Stomach smooth muscle (tissue), 2 donors: ENCODE measurements around the gene P3H4.
"Not testable (repeated sequence)": the region's sequence is repeated elsewhere in the genome, so short reads cannot be mapped to it uniquely, and the experiment has no call there.

Experiments used
- H3K27ac ChIP-seq: one replicate; pipeline ENCODE4 v1.7.0; 2013; ENCODE audit warnings: mild to moderate bottlenecking, low read length, inconsistent platforms
- H3K27me3 ChIP-seq, 2 donors: one replicate each; pipeline ENCODE4 v1.7.0; 2013; ENCODE audit warnings: low read length in 2 of 2; ENCODE audit not compliant: insufficient read depth in 2 of 2, control insufficient read depth in 1 of 2
- H3K36me3 ChIP-seq, 2 donors: one replicate each; pipeline ENCODE4 v1.7.0; 2013; ENCODE audit warnings: low read length in 2 of 2; ENCODE audit not compliant: control insufficient read depth in 2 of 2, insufficient read depth in 2 of 2
- H3K4me1 ChIP-seq: one replicate; pipeline ENCODE4 v1.7.0; 2013; ENCODE audit warnings: low read length; ENCODE audit not compliant: control insufficient read depth, insufficient read depth
- H3K4me3 ChIP-seq, 2 donors: one replicate each; pipeline ENCODE4 v1.7.0; 2013; ENCODE audit warnings: low read length in 2 of 2
- H3K9ac ChIP-seq, 2 donors: one replicate each; pipeline ENCODE4 v1.7.0; 2013; ENCODE audit warnings: low read length in 2 of 2, mild to moderate bottlenecking in 1 of 2
- H3K9me3 ChIP-seq, 2 donors: one replicate each; pipeline ENCODE4 v1.7.0; 2013; ENCODE audit warnings: low read length in 2 of 2; ENCODE audit not compliant: control insufficient read depth in 2 of 2
- donor health status: healthy.
- donor health status: Pancreatic carcinoma.

P3H4 gene

DNA sequence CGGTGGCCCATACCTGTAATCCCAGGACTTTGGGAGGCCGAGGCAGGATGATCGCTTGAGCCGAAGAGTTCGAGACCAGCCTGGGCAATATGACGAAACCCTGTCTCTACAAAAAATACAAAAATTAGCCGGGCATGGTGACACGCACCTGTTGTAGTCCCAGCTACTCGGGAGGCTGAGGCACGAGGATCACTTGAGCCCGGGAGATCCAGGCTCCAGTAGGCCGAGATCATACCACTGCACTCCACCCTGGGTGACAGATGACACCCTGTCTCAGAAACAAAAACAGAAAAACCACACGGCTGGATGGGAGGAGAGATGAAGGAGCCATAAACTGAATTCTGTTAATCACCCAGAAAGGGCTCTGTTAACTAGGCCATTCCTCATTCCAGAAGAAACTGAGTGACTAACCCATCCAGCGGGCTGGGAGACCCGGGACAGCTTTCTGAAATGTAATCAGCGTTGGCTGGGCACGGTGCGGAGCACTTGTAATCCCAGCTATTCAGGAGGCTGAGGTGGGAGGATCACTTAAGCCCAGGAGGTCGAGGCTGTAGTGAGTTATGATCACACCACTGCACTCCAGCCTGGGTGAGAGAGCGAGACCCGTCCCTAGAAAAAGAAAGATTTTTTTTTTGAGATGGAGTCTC, 24.9 kb upstream of the P3H4 start:
- H3K27ac ChIP-seq = no peak overlapping the region
- peaks cover 9% of the 10 kb centered on the region for H3K4me1 ChIP-seq
- H3K4me3 ChIP-seq = peak overlapping the region; percentile 41 to 82
- no peaks in the 10 kb centered on the region for H3K27me3 ChIP-seq
- H3K36me3 ChIP-seq = peaks cover 2 to 4% of the 10 kb centered on the region in 2 donors
- H3K9me3 ChIP-seq = no peaks in the 10 kb centered on the region
- peak overlapping the region in 1 of 2 donors; percentile 79 for H3K9ac ChIP-seq

DNA sequence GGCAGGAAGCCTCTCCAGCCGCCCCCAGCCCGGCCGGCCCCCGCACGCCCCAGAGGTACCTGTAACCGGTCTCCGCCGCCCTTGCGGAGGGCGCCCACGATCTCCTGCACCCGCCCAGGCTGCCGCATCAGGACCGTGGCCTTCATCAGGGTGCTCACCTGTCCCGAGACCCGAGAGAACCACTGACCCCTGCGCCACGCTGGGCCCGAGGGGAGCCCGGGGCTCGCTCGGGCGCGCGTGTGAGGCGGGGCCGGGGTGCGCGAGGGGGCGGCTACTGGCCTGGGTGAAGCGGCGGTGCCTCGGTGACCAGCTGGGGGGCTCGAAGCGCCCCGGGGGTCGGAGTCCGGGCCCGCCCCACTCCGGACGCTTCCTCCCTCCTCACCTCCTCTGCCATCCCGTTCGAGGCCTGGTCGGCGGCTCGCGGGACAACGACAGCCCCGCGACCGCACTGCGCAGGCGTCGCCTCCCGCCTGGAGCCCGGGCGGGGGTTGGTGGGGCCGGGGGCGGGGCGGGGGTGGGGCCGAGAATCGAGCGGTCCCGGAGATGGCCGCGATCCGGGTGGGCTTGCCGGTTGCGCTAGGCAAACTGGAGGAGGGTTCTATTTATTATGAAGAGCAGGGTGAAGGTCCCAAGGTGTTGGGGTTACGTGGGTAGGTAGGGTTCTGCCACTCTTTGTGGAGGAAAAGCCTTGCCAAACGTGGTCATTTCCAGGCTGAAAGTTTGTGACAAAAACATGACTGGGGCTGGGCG, 24.2 kb upstream of the P3H4 start, which contains the start of gene NT5C3B:
TSS of gene NT5C3B (minus strand) at position 433 of the 750 bp plus-strand sequence. CDS start at position 394, 39 bp downstream.
- no peaks in the 10 kb centered on the region for H3K9me3 ChIP-seq

DNA sequence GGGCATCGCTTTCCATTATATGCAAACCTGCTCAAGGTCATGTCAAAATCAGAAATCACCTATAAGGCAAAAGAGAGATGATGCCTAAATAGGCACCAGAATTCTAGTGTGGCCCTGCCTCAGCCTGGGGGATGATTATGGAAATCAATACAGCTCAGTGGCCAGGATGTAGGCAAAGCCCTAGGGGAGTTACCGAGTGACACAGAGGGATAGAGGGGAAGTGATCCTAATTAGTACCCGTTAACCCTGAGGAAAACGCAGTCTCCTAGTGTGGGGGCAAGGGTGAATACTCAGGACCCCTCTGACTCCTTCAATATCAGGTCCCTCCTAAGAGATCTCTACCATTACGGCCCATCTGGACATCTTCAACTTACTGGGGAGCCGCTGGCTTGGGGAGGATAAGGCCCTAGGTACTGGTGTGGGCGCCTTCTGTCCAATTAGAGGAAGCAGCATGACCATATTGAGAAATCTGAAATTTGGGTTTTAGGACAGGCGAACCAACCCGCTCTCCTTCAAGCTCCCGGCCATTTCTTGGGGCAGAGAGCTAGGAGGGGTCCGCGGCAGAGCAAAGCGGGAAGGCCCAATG, 23.6 kb upstream of the P3H4 start:
- Histone ChIP-seq H3K4me3 (peak overlapping the region; percentile 82 to 83), H3K36me3 (peaks cover 12 to 15% of the 10 kb centered on the region in 2 donors), H3K9ac (peak overlapping the region; percentile 76 to 87), H3K27me3 (no peaks in the 10 kb centered on the region), H3K9me3 (no peaks in the 10 kb centered on the region), H3K27ac (peak overlapping the region; percentile 75), H3K4me1 (peaks cover 9% of the 10 kb centered on the region)

More for the DNA sequence above, 24.2 kb upstream of the P3H4 start, which contains the start of gene NT5C3B:
- H3K27ac ChIP-seq = peak within 1 kb of the TSS; percentile 75
- no peaks in the 10 kb centered on the region for H3K27me3 ChIP-seq
- H3K9ac ChIP-seq = peak within 1 kb of the TSS; percentile 79 to 87
- H3K4me3 ChIP-seq = peak within 1 kb of the TSS; percentile 82 to 83
- peaks cover 7 to 10% of the 10 kb centered on the region in 2 donors for H3K36me3 ChIP-seq
- H3K4me1 ChIP-seq = peaks cover 9% of the 10 kb centered on the region

DNA sequence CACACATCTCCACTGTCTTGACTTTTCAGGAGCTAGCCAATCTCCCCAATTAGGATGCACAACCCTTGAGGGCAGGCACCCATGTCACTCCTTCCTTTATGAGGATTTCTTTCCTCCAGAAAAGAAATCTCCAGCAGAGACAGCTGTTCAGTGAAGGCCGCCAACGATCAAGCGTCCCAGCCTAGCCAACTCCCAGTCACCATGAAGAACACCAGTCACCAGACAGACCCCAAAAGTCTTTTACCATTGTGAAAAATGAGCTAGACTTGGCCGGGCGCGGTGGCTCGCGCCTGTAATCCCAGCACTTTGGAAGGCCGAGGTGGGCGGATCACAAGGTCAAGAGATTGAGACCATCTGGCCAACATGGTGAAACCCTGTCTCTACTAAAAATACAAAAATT, 18.2 kb upstream of the P3H4 start:
- H3K27me3 ChIP-seq = not testable (repeated sequence)
- peaks cover 39 to 47% of the 10 kb centered on the region in 2 donors for H3K36me3 ChIP-seq

DNA sequence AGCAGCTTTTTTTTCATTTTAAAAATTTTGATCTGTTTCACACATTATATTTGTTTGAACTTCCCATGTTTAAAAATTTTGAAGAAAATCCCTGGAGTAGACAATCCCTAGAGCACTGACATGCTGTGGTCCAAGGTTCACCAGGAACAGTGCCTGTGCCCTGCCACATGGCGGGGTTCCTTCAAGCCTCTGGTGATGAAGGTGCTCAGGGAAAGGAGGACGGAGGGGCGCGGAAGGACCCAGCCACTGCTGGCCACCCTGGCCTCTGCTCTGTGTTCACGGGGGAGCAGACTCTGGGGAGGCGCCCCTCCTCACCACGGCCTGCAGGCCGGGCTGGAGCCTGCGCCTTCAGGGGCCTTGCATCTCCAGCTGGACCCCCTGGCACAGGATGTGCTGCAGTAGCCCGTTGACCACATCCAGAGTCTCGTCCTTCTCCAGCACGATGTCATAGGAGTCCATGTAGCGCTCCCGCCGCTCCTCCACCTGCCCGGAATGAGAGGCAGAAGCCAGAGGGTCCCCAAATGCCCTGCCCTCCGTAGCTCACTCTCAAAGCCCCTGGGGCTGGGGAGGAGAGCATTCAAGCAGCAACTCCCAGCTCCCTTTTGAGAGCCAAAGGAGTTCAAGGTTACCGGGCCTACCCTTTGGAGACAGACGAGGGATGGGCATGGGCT, 13.6 kb upstream of the P3H4 start:
- Histone ChIP-seq H3K9me3 (no peaks in the 10 kb centered on the region), H3K9ac (no peak overlapping the region), H3K4me3 (no peak overlapping the region), H3K27ac (no peak overlapping the region), H3K36me3 (peaks cover 35% of the 10 kb centered on the region in 2 donors), H3K27me3 (no peaks in the 10 kb centered on the region), H3K4me1 (peaks cover 6% of the 10 kb centered on the region)

More for the DNA sequence above, 18.2 kb upstream of the P3H4 start:
- not testable (repeated sequence) for H3K4me3 ChIP-seq, H3K4me1 ChIP-seq, H3K27ac ChIP-seq, H3K9me3 ChIP-seq, H3K9ac ChIP-seq

DNA sequence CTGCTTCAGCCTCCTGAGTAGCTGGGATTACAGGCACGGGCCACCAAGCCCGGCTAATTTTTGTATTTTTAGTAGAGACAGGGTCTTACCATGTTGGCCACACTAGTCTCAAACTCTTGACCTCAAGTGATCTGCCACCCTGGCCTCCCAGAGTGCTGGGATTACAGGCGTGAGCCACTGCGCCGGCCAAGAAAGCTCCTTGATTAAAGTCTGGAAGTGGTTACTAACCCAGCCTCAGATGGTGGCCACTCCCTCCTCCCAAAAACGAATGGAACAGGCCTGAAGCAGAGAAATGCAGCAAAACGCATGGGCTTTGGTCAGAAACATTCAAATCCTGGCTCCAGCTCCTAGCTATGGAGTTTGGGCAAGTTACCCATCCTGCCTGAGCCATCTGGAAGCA, 12.3 kb upstream of the P3H4 start:
- Histone ChIP-seq H3K9ac (no peak overlapping the region), H3K9me3 (no peaks in the 10 kb centered on the region), H3K4me1 (peaks cover 6% of the 10 kb centered on the region), H3K27ac (no peak overlapping the region), H3K36me3 (peaks cover 26% of the 10 kb centered on the region in 2 donors), H3K27me3 (no peaks in the 10 kb centered on the region), H3K4me3 (no peak overlapping the region)

DNA sequence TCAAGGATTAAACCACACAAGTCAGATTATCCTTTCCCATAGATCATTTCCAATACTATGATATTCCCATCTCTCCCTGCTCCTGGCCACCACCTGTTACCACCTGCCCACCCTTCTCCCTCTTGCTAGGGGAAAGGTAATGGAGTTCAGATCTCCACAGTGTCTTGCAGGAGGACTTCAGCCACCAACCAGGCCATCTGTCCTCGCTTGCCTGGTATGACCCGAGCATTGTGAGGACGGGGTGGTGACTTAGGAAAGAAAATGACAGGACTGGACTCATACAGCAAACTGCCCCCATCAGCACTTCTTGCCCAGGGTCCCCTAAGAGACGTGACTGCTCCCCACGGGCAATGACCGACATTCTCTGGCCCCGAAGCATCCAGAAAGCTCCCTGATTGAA, 11.8 kb upstream of the P3H4 start:
- Histone ChIP-seq H3K9me3 (no peaks in the 10 kb centered on the region), H3K9ac (no peak overlapping the region), H3K36me3 (peaks cover 22 to 23% of the 10 kb centered on the region in 2 donors), H3K4me1 (peaks cover 6% of the 10 kb centered on the region), H3K27ac (no peak overlapping the region), H3K27me3 (no peaks in the 10 kb centered on the region), H3K4me3 (no peak overlapping the region)

DNA sequence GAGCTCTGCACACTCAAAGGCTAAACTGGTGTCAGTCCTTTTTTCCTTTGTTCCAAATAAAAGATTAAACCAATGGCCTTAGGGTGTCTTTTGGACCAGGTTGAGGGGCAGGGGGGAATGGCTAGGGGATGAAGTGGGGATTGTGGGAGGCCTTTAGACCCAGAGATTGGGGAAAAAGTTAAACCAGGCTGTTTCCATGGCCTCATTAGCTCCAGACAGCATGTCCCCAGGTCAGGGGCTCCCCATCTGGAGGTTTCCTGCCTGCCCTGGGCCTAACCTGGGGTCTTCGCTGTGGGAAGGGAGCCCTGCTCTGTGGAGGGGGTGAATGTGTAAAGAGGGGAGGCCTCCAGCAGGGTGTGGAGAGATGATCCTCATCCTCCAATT, 11.4 kb upstream of the P3H4 start:
- Histone ChIP-seq H3K27ac (no peak overlapping the region), H3K27me3 (no peaks in the 10 kb centered on the region), H3K36me3 (peaks cover 20 to 22% of the 10 kb centered on the region in 2 donors), H3K9ac (no peak overlapping the region), H3K4me3 (no peak overlapping the region), H3K9me3 (no peaks in the 10 kb centered on the region), H3K4me1 (peaks cover 6% of the 10 kb centered on the region)

DNA sequence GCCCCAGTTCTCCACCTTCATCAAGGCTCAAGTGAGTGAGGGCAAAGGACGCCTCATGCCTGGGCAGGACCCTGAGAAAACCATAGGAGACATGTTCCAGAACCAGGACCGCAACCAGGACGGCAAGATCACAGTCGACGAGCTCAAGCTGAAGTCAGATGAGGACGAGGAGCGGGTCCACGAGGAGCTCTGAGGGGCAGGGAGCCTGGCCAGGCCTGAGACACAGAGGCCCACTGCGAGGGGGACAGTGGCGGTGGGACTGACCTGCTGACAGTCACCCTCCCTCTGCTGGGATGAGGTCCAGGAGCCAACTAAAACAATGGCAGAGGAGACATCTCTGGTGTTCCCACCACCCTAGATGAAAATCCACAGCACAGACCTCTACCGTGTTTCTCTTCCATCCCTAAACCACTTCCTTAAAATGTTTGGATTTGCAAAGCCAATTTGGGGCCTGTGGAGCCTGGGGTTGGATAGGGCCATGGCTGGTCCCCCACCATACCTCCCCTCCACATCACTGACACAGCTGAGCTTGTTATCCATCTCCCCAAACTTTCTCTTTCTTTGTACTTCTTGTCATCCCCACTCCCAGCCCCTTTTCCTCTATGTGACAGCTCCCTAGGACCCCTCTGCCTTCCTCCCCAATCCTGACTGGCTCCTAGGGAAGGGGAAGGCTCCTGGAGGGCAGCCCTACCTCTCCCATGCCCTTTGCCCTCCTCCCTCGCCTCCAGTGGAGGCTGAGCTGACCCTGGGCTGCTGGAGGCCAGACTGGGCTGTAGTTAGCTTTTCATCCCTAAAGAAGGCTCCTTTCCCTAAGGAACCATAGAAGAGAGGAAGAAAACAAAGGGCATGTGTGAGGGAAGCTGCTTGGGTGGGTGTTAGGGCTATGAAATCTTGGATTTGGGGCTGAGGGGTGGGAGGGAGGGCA, 10.7 kb upstream of the P3H4 start:
- Histone ChIP-seq H3K27ac (no peak overlapping the region), H3K9me3 (no peaks in the 10 kb centered on the region), H3K4me3 (no peak overlapping the region), H3K36me3 (peaks cover 15 to 16% of the 10 kb centered on the region in 2 donors), H3K4me1 (peaks cover 2% of the 10 kb centered on the region), H3K27me3 (no peaks in the 10 kb centered on the region), H3K9ac (no peak overlapping the region)

DNA sequence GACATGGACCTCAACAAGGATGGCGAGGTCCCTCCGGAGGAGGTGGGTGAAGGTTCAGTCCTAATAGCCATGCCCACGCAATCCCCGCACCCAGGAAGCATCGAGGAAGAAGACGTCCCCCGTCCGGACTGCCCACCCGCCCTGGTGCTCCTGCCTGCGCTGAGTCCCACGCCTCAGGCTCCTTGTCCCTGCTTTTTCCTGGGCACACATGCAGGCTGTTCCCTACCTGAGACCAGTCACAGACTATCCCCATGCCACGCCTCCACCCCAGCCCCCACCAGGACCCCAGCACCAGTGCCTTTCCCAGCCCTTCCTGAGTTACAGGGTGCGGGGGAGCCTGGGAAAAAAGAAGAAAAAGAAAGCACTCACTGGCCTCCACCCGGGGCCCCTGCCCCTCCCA, 10.0 kb upstream of the P3H4 start:
- Histone ChIP-seq H3K9ac (no peak overlapping the region), H3K27ac (no peak overlapping the region), H3K4me3 (no peak overlapping the region), H3K9me3 (no peaks in the 10 kb centered on the region), H3K36me3 (peaks cover 12 to 16% of the 10 kb centered on the region in 2 donors), H3K4me1 (no peaks in the 10 kb centered on the region), H3K27me3 (no peaks in the 10 kb centered on the region)
